ENCODE measurements around the gene PCLAF. TPM values are rescaled to one million over a fixed set of nuclear protein-coding genes. Genes with fewer than 3 reads are reported as not detected.

Gene PCLAF
- total and polyA plus RNA-seq, 4 donors = 3.5 to 36.2 (median 6.0) TPM

GRCh38 chr15:64355944-64356709 lies 25.1 kb downstream of the PCLAF start, which contains the start of gene CSNK1G1:
Gene CSNK1G1, minus strand, starts transcription at chr15:64356173. Its CDS starts 55,674 bp downstream, at chr15:64300499.
- peaks cover 0 to 12% (median 0%) of the 10 kb centered on the region in 5 donors for H3K4me1 ChIP-seq (ENCODE audit: control insufficient read depth in 5 of 5, insufficient read depth in 5 of 5, low read length in 5 of 5)
- TF ChIP-seq CTCF (IDR thresholded peaks at IDR 0.05; ENCODE audit: control extremely low read depth, extremely low read depth) = peak; percentile 24

GRCh38 chr15:64355348-64355943 lies 25.8 kb downstream of the PCLAF start:
- Histone ChIP-seq H3K36me3 (ENCODE audit: control insufficient read depth in 4 of 4, insufficient read depth in 4 of 4, low read length in 4 of 4) (no peaks in the 10 kb centered on the region), H3K27me3 (ENCODE audit: control insufficient read depth in 3 of 3, insufficient read depth in 3 of 3, low read length in 2 of 3) (no peaks in the 10 kb centered on the region), H3K27ac (ENCODE audit: low read depth in 1 of 2, low read length in 1 of 2) (peak overlapping the region; percentile 55 to 80), H3K4me3 (peak overlapping the region; percentile 79), H3K9me3 (ENCODE audit: control insufficient read depth in 4 of 4, insufficient read depth in 3 of 4, low read length in 3 of 4) (no peaks in the 10 kb centered on the region), H3K9ac (ENCODE audit: insufficient read depth in 1 of 2, low read length in 2 of 2) (peak overlapping the region; percentile 53 to 89), H3K4me1 (ENCODE audit: control insufficient read depth in 5 of 5, insufficient read depth in 5 of 5, low read length in 5 of 5) (peaks cover 0 to 12% (median 0%) of the 10 kb centered on the region in 5 donors)
- peak; percentile 10 for ATAC-seq (ENCODE audit: insufficient read depth, low FRiP score)
- 0% methylated on average over 29 to 30 of the region's 30 CpGs for WGBS, 2 donors
- DNase-seq = peak in 2 of 3 donors; percentile 13 to 36
- TF ChIP-seq CTCF (IDR thresholded peaks at IDR 0.05; ENCODE audit: control extremely low read depth, extremely low read depth) = no peak

More at GRCh38 chr15:64355944-64356709, 25.1 kb downstream of the PCLAF start, which contains the start of gene CSNK1G1:
- peak; percentile 98 to 99 (median 99) for DNase-seq
- H3K9ac ChIP-seq (ENCODE audit: insufficient read depth in 1 of 2, low read length in 2 of 2) = peak within 1 kb of the TSS; percentile 85 to 89
- peak; percentile 98 for ATAC-seq (ENCODE audit: insufficient read depth, low FRiP score)
- no peaks in the 10 kb centered on the region for H3K36me3 ChIP-seq (ENCODE audit: control insufficient read depth in 4 of 4, insufficient read depth in 4 of 4, low read length in 4 of 4)
- no peaks in the 10 kb centered on the region for H3K9me3 ChIP-seq (ENCODE audit: control insufficient read depth in 4 of 4, insufficient read depth in 3 of 4, low read length in 3 of 4)
- peak within 1 kb of the TSS; percentile 79 for H3K4me3 ChIP-seq
- H3K27ac ChIP-seq (ENCODE audit: low read depth in 1 of 2, low read length in 1 of 2) = peak within 1 kb of the TSS; percentile 55 to 80
- 0% methylated on average over 42 of the region's 42 CpGs for WGBS, 2 donors
- no peaks in the 10 kb centered on the region for H3K27me3 ChIP-seq (ENCODE audit: control insufficient read depth in 3 of 3, insufficient read depth in 3 of 3, low read length in 2 of 3)

GRCh38 chr15:64354688-64355344 lies 26.4 kb downstream of the PCLAF start:
- no peaks in the 10 kb centered on the region for H3K27me3 ChIP-seq (ENCODE audit: control insufficient read depth in 3 of 3, insufficient read depth in 3 of 3, low read length in 2 of 3)
- peaks cover 0 to 12% (median 0%) of the 10 kb centered on the region in 5 donors for H3K4me1 ChIP-seq (ENCODE audit: control insufficient read depth in 5 of 5, insufficient read depth in 5 of 5, low read length in 5 of 5)
- H3K36me3 ChIP-seq (ENCODE audit: control insufficient read depth in 4 of 4, insufficient read depth in 4 of 4, low read length in 4 of 4) = no peaks in the 10 kb centered on the region
- H3K9me3 ChIP-seq (ENCODE audit: control insufficient read depth in 4 of 4, insufficient read depth in 3 of 4, low read length in 3 of 4) = no peaks in the 10 kb centered on the region
- peak overlapping the region; percentile 53 to 89 for H3K9ac ChIP-seq (ENCODE audit: insufficient read depth in 1 of 2, low read length in 2 of 2)
- ATAC-seq (ENCODE audit: insufficient read depth, low FRiP score) = no peak
- 32 to 36% methylated on average over 5 of the region's 5 CpGs for WGBS, 2 donors
- no peak for DNase-seq
- H3K27ac ChIP-seq (ENCODE audit: low read depth in 1 of 2, low read length in 1 of 2) = peak overlapping the region in 1 of 2 donors; percentile 80
- TF ChIP-seq CTCF (IDR thresholded peaks at IDR 0.05; ENCODE audit: control extremely low read depth, extremely low read depth) = no peak
- peak overlapping the region; percentile 79 for H3K4me3 ChIP-seq
